Measurements from ENCODE around the gene KANSL1. TPM values are rescaled to one million over a fixed set of nuclear protein-coding genes. Genes with fewer than 3 reads are reported as not detected.
A peak's percentile ranks its signal among the peaks of the same experiment; 100 is the strongest.

The KANSL1 gene
- total and polyA plus RNA-seq, 4 donors = 16.2 to 189 (median 47.4) TPM

DNA sequence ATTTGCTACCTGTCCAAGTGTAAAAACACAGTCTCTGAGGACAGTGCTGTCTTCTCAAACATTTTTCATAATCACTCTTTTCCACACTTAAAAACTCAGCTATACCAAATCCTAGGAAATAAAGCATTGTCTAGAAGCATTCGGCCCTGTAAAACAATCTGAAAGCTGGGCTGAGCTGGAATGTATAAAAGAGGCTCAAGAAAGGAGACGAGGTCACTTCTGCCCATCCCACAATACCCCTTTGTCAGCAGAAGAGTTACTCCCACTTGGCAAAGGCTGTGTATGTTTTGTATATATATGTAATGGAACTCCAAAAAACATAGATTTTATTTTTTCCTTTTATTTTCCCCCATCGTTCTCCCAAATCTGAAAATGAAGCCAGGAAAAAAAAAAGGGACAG is 150.3 kb downstream of the KANSL1 start:
- H3K27ac ChIP-seq (ENCODE audit: low read depth in 1 of 2, low read length in 1 of 2) = no peak overlapping the region
- H3K9ac ChIP-seq (ENCODE audit: insufficient read depth in 1 of 2, low read length in 2 of 2) = no peak overlapping the region
- H3K4me1 ChIP-seq (ENCODE audit: control insufficient read depth in 5 of 5, insufficient read depth in 5 of 5, low read length in 5 of 5) = peaks cover 0 to 2% (median 0%) of the 10 kb centered on the region in 5 donors
- 73 to 76% methylated on average over 3 of the region's 3 CpGs for WGBS, 2 donors
- no peak overlapping the region for H3K4me3 ChIP-seq
- H3K9me3 ChIP-seq (ENCODE audit: control insufficient read depth in 4 of 4, insufficient read depth in 3 of 4, low read length in 3 of 4) = no peaks in the 10 kb centered on the region
- TF ChIP-seq, protein P1, sequence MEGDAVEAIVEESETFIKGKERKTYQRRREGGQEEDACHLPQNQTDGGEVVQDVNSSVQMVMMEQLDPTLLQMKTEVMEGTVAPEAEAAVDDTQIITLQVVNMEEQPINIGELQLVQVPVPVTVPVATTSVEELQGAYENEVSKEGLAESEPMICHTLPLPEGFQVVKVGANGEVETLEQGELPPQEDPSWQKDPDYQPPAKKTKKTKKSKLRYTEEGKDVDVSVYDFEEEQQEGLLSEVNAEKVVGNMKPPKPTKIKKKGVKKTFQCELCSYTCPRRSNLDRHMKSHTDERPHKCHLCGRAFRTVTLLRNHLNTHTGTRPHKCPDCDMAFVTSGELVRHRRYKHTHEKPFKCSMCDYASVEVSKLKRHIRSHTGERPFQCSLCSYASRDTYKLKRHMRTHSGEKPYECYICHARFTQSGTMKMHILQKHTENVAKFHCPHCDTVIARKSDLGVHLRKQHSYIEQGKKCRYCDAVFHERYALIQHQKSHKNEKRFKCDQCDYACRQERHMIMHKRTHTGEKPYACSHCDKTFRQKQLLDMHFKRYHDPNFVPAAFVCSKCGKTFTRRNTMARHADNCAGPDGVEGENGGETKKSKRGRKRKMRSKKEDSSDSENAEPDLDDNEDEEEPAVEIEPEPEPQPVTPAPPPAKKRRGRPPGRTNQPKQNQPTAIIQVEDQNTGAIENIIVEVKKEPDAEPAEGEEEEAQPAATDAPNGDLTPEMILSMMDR (IDR thresholded peaks at IDR 0.05; ENCODE audit: control extremely low read depth, extremely low read depth) = no peak
- DNase-seq = no peak
- no peaks in the 10 kb centered on the region for H3K27me3 ChIP-seq (ENCODE audit: control insufficient read depth in 3 of 3, insufficient read depth in 3 of 3, low read length in 2 of 3)
- no peak for ATAC-seq (ENCODE audit: insufficient read depth, low FRiP score)
- H3K36me3 ChIP-seq (ENCODE audit: control insufficient read depth in 4 of 4, insufficient read depth in 4 of 4, low read length in 4 of 4) = peaks cover 17 to 56% (median 26%) of the 10 kb centered on the region in 4 donors

DNA sequence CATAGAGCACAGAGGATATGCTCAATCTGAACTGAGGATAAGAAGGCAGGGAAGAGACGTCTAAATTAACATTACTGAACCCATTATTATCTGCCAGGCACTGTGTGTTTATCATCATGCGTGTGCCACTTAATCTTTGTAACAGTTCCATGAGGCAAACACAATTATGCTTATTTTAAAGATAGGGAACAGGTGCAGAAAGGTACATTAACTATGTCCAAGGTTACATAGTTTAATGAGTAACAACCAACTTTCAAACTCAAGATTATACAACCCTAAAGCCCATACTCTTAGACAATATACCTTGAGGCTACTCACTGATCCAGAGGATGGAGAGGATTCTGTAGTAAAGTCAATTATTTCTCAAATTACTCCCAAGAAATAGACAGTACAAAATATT is 151.0 kb downstream of the KANSL1 start:
- no peak overlapping the region for H3K27ac ChIP-seq (ENCODE audit: low read depth in 1 of 2, low read length in 1 of 2)
- ATAC-seq (ENCODE audit: insufficient read depth, low FRiP score) (no peak), DNase-seq (no peak)
- H3K4me3 ChIP-seq = no peak overlapping the region
- no peak overlapping the region for H3K9ac ChIP-seq (ENCODE audit: insufficient read depth in 1 of 2, low read length in 2 of 2)
- no peaks in the 10 kb centered on the region for H3K9me3 ChIP-seq (ENCODE audit: control insufficient read depth in 4 of 4, insufficient read depth in 3 of 4, low read length in 3 of 4)
- WGBS, 2 donors = 88 to 97% methylated on average over 2 of the region's 2 CpGs
- peaks cover 0 to 2% (median 0%) of the 10 kb centered on the region in 5 donors for H3K4me1 ChIP-seq (ENCODE audit: control insufficient read depth in 5 of 5, insufficient read depth in 5 of 5, low read length in 5 of 5)
- TF ChIP-seq, protein P1 (IDR thresholded peaks at IDR 0.05; ENCODE audit: control extremely low read depth, extremely low read depth) = no peak
- H3K27me3 ChIP-seq (ENCODE audit: control insufficient read depth in 3 of 3, insufficient read depth in 3 of 3, low read length in 2 of 3) = no peaks in the 10 kb centered on the region
- H3K36me3 ChIP-seq (ENCODE audit: control insufficient read depth in 4 of 4, insufficient read depth in 4 of 4, low read length in 4 of 4) = peaks cover 19 to 56% (median 26%) of the 10 kb centered on the region in 4 donors

- DNase-seq (no peak), ATAC-seq (ENCODE audit: insufficient read depth, low FRiP score) (no peak)
- TF ChIP-seq, protein P1 (IDR thresholded peaks at IDR 0.05; ENCODE audit: control extremely low read depth, extremely low read depth) = no peak
- peaks cover 24 to 61% (median 34%) of the 10 kb centered on the region in 4 donors for H3K36me3 ChIP-seq (ENCODE audit: control insufficient read depth in 4 of 4, insufficient read depth in 4 of 4, low read length in 4 of 4)
- H3K27me3 ChIP-seq (ENCODE audit: control insufficient read depth in 3 of 3, insufficient read depth in 3 of 3, low read length in 2 of 3) = no peaks in the 10 kb centered on the region
- H3K4me3 ChIP-seq = no peak overlapping the region
- peaks cover 0 to 2% (median 0%) of the 10 kb centered on the region in 5 donors for H3K4me1 ChIP-seq (ENCODE audit: control insufficient read depth in 5 of 5, insufficient read depth in 5 of 5, low read length in 5 of 5)
- H3K9ac ChIP-seq (ENCODE audit: insufficient read depth in 1 of 2, low read length in 2 of 2) = no peak overlapping the region
- 63 to 81% methylated on average over 5 of the region's 5 CpGs for WGBS, 2 donors
- H3K9me3 ChIP-seq (ENCODE audit: control insufficient read depth in 4 of 4, insufficient read depth in 3 of 4, low read length in 3 of 4) = no peaks in the 10 kb centered on the region
- H3K27ac ChIP-seq (ENCODE audit: low read depth in 1 of 2, low read length in 1 of 2) = peak overlapping the region in 1 of 2 donors; percentile 0
Measured at GRCh38 chr17:46039592-46040186, 153.5 kb downstream of the KANSL1 start.

DNA sequence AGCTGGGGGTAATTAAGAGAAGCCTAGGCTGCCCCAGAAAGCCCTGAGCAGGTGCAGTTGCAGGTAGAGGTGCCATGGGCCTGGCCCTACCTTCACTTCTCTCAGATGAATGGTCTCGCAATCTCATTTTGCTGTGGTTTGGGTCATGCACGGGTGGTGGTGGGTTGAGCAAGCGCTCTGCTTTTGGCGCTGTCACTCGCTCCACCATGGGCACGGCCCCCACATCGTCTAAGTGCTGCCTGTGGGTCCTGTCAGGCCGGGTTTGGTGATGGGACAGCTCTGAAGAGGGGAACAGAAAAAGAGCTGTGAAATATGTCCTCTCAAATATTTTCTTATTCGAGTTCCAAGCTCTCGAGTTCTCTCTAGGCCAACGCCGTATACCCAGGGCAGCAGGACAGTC is 154.3 kb downstream of the KANSL1 start:
- Histone ChIP-seq H3K4me3 (no peak overlapping the region), H3K9ac (ENCODE audit: insufficient read depth in 1 of 2, low read length in 2 of 2) (no peak overlapping the region), H3K4me1 (ENCODE audit: control insufficient read depth in 5 of 5, insufficient read depth in 5 of 5, low read length in 5 of 5) (peaks cover 0 to 2% (median 0%) of the 10 kb centered on the region in 5 donors), H3K27ac (ENCODE audit: low read depth in 1 of 2, low read length in 1 of 2) (no peak overlapping the region), H3K9me3 (ENCODE audit: control insufficient read depth in 4 of 4, insufficient read depth in 3 of 4, low read length in 3 of 4) (no peaks in the 10 kb centered on the region), H3K27me3 (ENCODE audit: control insufficient read depth in 3 of 3, insufficient read depth in 3 of 3, low read length in 2 of 3) (no peaks in the 10 kb centered on the region), H3K36me3 (ENCODE audit: control insufficient read depth in 4 of 4, insufficient read depth in 4 of 4, low read length in 4 of 4) (peaks cover 30 to 65% (median 39%) of the 10 kb centered on the region in 4 donors)
- TF ChIP-seq, protein P1 (IDR thresholded peaks at IDR 0.05; ENCODE audit: control extremely low read depth, extremely low read depth) = no peak
- DNase-seq (no peak), ATAC-seq (ENCODE audit: insufficient read depth, low FRiP score) (no peak)
- 83 to 86% methylated on average over 12 of the region's 12 CpGs for WGBS, 2 donors
